CD4-positive, alpha-beta T cell treated with Interleukin-4 for 1 hour (primary cell): Measurements from ENCODE around the gene BCAS1.

Experiments used
- DNase-seq, 2 donors: peaks; one replicate each; pipeline ENCODE4 v3.0.0-alpha.2; 2020 to 2022

The BCAS1 gene

GRCh38 chr20:53957451-53958172, 112.8 kb downstream of the BCAS1 start:
- DNase-seq = no peak

GRCh38 chr20:53956013-53956715, 114.2 kb downstream of the BCAS1 start:
- DNase-seq = no peak

GRCh38 chr20:53954723-53955658, 115.4 kb downstream of the BCAS1 start:
- no peak for DNase-seq

GRCh38 chr20:53952528-53953096, 117.8 kb downstream of the BCAS1 start:
- DNase-seq = no peak

DNA sequence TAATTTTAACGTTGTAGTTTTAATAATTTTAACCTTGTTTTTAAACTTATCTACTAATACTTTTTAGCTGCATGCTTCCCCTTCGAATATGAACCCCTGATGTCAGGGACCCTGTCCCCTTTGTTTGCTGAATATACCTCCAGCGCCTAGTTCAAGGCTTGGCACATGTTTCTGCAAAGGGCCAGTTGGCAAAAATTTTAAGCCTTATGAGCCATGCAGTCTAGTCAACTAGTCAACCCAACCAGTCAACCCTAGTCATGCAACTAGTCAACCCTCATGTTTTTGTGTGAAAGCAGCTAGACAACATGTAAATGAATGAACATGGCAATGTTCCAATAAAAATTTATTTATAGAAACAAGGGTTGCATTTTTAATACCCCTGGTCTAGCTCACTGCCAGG, 119.8 kb downstream of the BCAS1 start:
- DNase-seq = no peak

GRCh38 chr20:53950031-53950430, 120.4 kb downstream of the BCAS1 start:
- DNase-seq = no peak

GRCh38 chr20:53949319-53949839, 121.0 kb downstream of the BCAS1 start:
- peak; percentile 81 to 83 for DNase-seq

GRCh38 chr20:53948383-53949318, 121.7 kb downstream of the BCAS1 start:
- no peak for DNase-seq

DNA sequence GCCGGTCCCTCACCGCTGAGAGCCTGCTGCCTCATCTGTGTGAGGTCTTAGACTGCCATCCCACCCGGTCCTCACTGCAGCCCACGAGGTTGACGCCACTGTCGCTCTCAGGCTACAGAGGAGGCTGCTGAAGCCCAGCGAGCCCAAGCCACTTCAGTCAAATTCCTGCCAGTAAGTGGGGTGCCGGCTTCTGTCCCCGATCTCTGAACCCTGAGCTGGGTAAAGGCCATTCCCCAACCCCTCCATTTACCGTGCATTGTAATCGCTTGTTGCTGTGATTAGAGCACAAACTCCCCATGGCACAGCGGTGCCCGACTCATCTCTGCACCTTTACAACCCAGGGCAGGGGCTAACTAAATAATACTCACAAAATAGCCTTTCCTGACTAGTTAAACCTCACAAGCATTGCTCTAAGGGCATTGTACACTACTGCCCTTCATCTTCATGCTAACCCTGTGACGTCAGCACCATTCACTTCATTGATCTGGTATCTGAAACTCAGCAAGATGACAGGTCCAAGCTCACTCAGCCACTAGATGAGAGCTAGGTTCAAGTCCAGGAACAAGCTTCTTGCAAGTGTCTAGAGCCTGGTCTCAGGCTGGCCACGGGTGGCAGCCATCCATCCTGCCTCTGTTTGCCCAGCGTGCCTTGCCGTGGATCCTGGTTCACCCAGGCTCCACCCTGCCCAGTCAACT, 122.7 kb downstream of the BCAS1 start:
- DNase-seq = no peak

GRCh38 chr20:53946106-53946505, 124.3 kb downstream of the BCAS1 start:
- DNase-seq = no peak

GRCh38 chr20:53945478-53945877, 124.9 kb downstream of the BCAS1 start:
- no peak for DNase-seq

DNA sequence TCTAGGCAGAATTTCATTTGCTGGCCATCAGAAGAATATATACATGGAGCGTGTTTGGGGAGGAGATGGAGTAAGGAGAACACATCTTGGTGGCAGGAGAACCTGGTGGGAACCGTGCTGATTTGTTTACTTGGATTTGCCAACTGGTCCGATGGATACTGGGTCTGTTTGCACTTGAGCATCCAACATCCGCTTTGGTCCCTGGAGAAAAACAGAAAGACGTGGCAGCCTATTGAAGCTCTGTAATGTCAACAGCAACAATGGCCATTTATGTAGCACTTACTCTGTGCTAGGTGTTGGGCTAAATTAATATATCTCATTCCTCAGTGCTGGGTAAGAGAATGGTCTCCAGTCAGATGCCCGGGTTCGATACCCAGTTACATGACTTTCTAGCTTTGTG, 125.6 kb downstream of the BCAS1 start:
- no peak for DNase-seq

DNA sequence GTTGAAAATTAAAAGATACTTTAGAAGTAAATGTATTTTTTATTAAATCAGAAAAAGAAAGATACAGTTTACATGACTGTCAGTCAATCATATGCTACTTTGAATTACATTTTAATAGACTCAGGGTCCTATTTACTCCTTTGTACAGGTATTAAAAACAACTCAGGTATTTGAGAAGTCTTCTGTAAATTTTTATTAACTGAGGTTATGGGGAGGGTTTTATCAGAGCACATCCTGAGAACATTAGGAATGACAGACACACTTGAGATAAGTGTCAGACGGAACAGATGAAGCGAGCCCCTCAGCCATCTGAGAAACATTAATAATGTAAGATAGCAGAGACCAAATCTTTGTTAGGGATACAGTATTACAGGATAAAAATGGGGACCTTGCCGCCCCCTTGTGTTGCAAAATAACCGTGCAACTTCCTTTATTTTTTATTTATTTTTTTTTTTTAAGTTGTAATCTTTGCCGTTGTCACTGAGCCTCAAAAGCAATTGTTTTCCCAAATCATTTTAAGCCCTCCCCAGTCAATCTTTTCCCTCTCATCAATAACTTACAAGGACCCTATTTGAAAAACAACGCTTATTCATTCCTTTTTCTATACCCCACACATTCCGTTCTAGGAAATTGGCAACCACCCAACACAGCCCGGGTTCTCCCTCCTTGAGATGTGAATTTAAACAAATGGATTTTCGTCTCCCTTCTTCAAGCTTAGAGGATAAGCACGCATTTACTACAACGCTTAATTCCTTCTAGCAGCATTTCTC, 126.7 kb downstream of the BCAS1 start:
- peak; percentile 25 to 47 for DNase-seq

- DNase-seq = no peak
These were observed 127.4 kb downstream of the BCAS1 start for GRCh38 chr20:53942973-53943372.

DNA sequence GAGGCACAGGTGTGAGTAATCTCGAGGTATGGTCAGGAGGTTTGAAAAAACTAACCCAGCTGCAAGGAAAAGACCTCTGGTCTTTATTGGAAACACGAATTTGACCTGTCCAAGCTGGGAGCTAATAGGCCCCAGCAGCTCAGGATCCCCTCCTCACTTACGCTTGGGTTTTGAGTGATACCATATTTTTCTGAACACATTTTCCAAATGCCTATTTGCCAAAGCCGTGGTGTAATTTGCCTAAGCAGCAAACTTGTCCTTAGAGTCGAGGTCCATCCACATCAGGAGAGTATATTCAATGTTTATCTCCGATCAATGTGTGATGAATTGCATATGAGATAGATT, 128.0 kb downstream of the BCAS1 start:
- DNase-seq = no peak

- DNase-seq = peak in 1 of 2 donors; percentile 19
These were observed 128.5 kb downstream of the BCAS1 start for GRCh38 chr20:53941680-53942471.

- DNase-seq = no peak
These were observed 129.4 kb downstream of the BCAS1 start for GRCh38 chr20:53940907-53941545.

- DNase-seq = no peak
These were observed 130.1 kb downstream of the BCAS1 start for GRCh38 chr20:53940360-53940702.
